ENCODE measurements around the gene RNASE11. TPM values are rescaled to one million over a fixed set of nuclear protein-coding genes. Genes with fewer than 3 reads are reported as not detected.
A peak's percentile ranks its signal among the peaks of the same experiment; 100 is the strongest.

The RNASE11 gene
- total and polyA plus RNA-seq, 9 of the 15 experiments (the other 6 are each of a cell fraction or from before 2014, with no cell fraction given): 0.16 to 0.29 (median 0.22) TPM; not detected in 6

GRCh38 chr14:20610002-20610765, 22.4 kb upstream of the RNASE11 start (continued):
- TF ChIP-seq TEAD1 (CRISPR knock-in tag; IDR thresholded peaks at IDR 0.05) (0 out of 4 replicates have a peak, but pooled peaks of 1 of the 2 experiments have one; percentile 37), ETS1 (conservative IDR thresholded peaks at IDR 0.05; ENCODE audit: control insufficient read depth, low read depth, low read length) (peak; percentile 89), ZNF263 (CRISPR knock-in tag; IDR thresholded peaks at IDR 0.05; ENCODE audit: borderline replicate concordance) (peak; percentile 49), KAT7 (CRISPR knock-in tag; IDR thresholded peaks at IDR 0.05; ENCODE audit: borderline replicate concordance) (no peak), TFAP4 (CRISPR knock-in tag; IDR thresholded peaks at IDR 0.05; ENCODE audit: borderline replicate concordance) (peak; percentile 36; the same call in 1 of the 2 replicates), BDP1 (IDR thresholded peaks at IDR 0.05; ENCODE audit: insufficient read depth, insufficient read length) (peak; percentile 53), ARID3A (IDR thresholded peaks at IDR 0.05; ENCODE audit: borderline replicate concordance, low read depth, low read length) (0 out of 2 replicates have a peak, but pooled peaks have one; percentile 37), ADNP (tag; IDR thresholded peaks at IDR 0.05) (peak; percentile 83), EP300 (IDR thresholded peaks at IDR 0.05; ENCODE audit: low read length) (peak; percentile 36; the same call in 1 of the 2 replicates), CREB3L1 (IDR thresholded peaks at IDR 0.05; ENCODE audit: borderline replicate concordance, low read depth) (no peak), CHD2 (IDR thresholded peaks at IDR 0.05; ENCODE audit: low read depth, low read length) (peak; percentile 41; the same call in 1 of the 2 replicates), CEBPB (tag; IDR thresholded peaks at IDR 0.05) (0 out of 2 replicates have a peak, but pooled peaks have one; percentile 24), KLF13 (tag; IDR thresholded peaks at IDR 0.05; ENCODE audit: borderline replicate concordance, low read depth) (0 out of 2 replicates have a peak, but pooled peaks have one; percentile 12), ZNF644 (tag; IDR thresholded peaks at IDR 0.05; ENCODE audit: low read depth) (no peak), TEAD4 (IDR thresholded peaks at IDR 0.05; ENCODE audit: low read length) (peak; percentile 73), TEAD4 (CRISPR knock-in tag; IDR thresholded peaks at IDR 0.05; ENCODE audit: borderline replicate concordance) (no peak)

Data from K562 (cell line).